Hepatocyte (in vitro differentiated cells): Measurements from ENCODE around the gene APOL1.

Experiments used
- EZH2 ChIP-seq: fragments of 200-600 bp; sonication (generic); IDR thresholded peaks from 2 replicates; pipeline ENCODE4 v1.6.1; 2016; ENCODE audit warnings: antibody characterized with exemption, mild to moderate bottlenecking, borderline replicate concordance
- EZH2phosphoT487 ChIP-seq: fragments of 200-600 bp; sonication (generic); IDR thresholded peaks from one replicate; pipeline ENCODE4 v1.6.1; 2018; ENCODE audit warnings: antibody characterized with exemption, mild to moderate bottlenecking, low read depth, moderate library complexity; ENCODE audit not compliant: unreplicated experiment, severe bottlenecking
- TF ChIP-seq, protein P1 (sequence below): fragments of 200-600 bp; sonication (generic); IDR thresholded peaks from 2 replicates; pipeline ENCODE4 v1.5.1; 2016; ENCODE audit warnings: antibody characterized with exemption, mild to moderate bottlenecking; ENCODE audit not compliant: poor library complexity

DNA sequence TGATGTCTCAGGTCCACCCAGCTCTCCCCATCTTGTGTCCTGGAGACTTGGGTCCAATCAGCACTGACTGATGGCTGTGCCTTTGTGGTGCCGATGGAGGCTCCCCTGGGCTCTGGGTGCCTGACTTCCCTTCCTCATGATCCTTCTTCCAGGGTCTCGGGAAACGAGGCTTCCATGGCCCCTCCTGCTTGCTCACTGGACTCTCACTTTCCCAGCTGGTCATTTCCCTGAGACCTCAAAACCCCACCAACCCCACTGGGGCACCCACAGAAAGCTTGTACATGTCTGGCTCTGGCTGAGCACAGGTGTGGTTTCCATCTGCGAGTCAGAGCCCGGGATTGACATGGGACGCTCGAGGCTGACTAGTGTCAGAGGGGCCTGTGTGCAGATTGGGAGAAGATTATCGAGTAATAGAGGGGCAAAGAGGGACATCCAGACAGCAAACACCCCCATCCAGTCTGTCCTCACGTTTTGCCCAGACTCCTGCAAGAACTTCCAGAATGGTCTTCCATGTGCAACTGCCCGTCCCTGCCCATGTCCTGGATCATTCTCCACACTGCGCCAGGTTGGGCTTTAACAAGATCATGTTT lies 15.1 kb downstream of the APOL1 start:
- TF ChIP-seq, protein P1, sequence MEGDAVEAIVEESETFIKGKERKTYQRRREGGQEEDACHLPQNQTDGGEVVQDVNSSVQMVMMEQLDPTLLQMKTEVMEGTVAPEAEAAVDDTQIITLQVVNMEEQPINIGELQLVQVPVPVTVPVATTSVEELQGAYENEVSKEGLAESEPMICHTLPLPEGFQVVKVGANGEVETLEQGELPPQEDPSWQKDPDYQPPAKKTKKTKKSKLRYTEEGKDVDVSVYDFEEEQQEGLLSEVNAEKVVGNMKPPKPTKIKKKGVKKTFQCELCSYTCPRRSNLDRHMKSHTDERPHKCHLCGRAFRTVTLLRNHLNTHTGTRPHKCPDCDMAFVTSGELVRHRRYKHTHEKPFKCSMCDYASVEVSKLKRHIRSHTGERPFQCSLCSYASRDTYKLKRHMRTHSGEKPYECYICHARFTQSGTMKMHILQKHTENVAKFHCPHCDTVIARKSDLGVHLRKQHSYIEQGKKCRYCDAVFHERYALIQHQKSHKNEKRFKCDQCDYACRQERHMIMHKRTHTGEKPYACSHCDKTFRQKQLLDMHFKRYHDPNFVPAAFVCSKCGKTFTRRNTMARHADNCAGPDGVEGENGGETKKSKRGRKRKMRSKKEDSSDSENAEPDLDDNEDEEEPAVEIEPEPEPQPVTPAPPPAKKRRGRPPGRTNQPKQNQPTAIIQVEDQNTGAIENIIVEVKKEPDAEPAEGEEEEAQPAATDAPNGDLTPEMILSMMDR: no peak
- TF ChIP-seq EZH2 (no peak), EZH2phosphoT487 (no peak)
